OCI-LY3 (cell line): ENCODE data around the gene LYPD6.

ENCODE experiments used
- CTCF ChIP-seq: fragments of 200-600, 300-600 bp; sonication (generic); IDR thresholded peaks from 2 replicates; pipeline ENCODE4 v1.5.1; 2014; ENCODE audit warnings: antibody characterized with exemption, low read length, low read depth
- EZH2phosphoT487 ChIP-seq: fragments of 200-600 bp; shearing (Covaris generic); IDR thresholded peaks from 2 replicates; pipeline ENCODE4 v1.6.1; 2018; ENCODE audit warnings: antibody characterized with exemption, mixed run types, low read depth

- TF ChIP-seq CTCF (no peak), EZH2phosphoT487 (no peak)
Measured at GRCh38 chr2:149400997-149401396, 70.6 kb downstream of the LYPD6 start.
